Transverse colon (tissue), 4 donors: ENCODE results near the gene KRT1.

ENCODE experiments used
- CTCF ChIP-seq, 5 experiments: fragments of 200-600 bp in 3 of 5; fragments of 450-650 bp in 2 of 5; sonication (generic) in 3 of 5; IDR thresholded peaks; 1 replicate in 2 of 5; 2 replicates in 3 of 5; pipeline ENCODE4 v1.5.1; 2016 to 2017; ENCODE audit warnings: antibody characterized with exemption in 5 of 5, inconsistent platforms in 3 of 5, mild to moderate bottlenecking in 2 of 5, moderate library complexity in 1 of 5
- EP300 ChIP-seq: sonication (generic); formaldehyde crosslinking; IDR thresholded peaks from one replicate; pipeline ENCODE4 v1.6.1; 2017; ENCODE audit warnings: antibody characterized with exemption, low read depth
- POLR2A ChIP-seq: fragments of 450-650 bp; IDR thresholded peaks from one replicate; pipeline ENCODE4 v1.6.1; 2016; ENCODE audit warnings: antibody characterized with exemption, mild to moderate bottlenecking, moderate library complexity
- POLR2AphosphoS5 ChIP-seq, 3 donors: sonication (generic); formaldehyde crosslinking; IDR thresholded peaks; one replicate each; pipeline ENCODE4 v1.6.1; 2016; ENCODE audit warnings: antibody characterized with exemption in 3 of 3

- TF ChIP-seq CTCF (IDR thresholded peaks at IDR 0.05) = no peak
- no peak for TF ChIP-seq POLR2A
- no peak for TF ChIP-seq POLR2AphosphoS5 (IDR thresholded peaks at IDR 0.05)
- TF ChIP-seq EP300 = no peak
Observed at GRCh38 chr12:52645120-52645761, 35.0 kb downstream of the KRT1 start.
